GM12878 (cell line): ENCODE measurements around the gene MANBA. TPM values are rescaled to one million over a fixed set of nuclear protein-coding genes. Genes with fewer than 3 reads are reported as not detected.

ENCODE experiments used
- ATAC-seq: fragments of 200-7000 bp; cut with Tn5 transposase; 3 replicates; pipeline ENCODE4 v1.9.1; 2020; ENCODE audit warnings: mild to moderate bottlenecking, moderate library complexity
- BruUV-seq: library from RNA; stranded (reverse); fragments of 400-500 nt; replicated peaks from 2 replicates; lab custom pipeline; 2021; lab: Mats Ljungman, UMichigan
- CTCF ChIA-PET: fragments of 300-600 bp; sonication (Branson Sonifier 250); formaldehyde crosslinking; extraction: SDS; loops from one replicate; lab custom pipeline; 2021; ENCODE audit warnings: inconsistent platforms; lab: Yijun Ruan, JAX
- POLR2A ChIA-PET: fragments of 350-600 bp; formaldehyde crosslinking; extraction: SDS; loops from one replicate; lab custom pipeline; 2021; ENCODE audit warnings: inconsistent platforms; lab: Charles Lee
- RAD21 ChIA-PET: fragments of 300-600 bp; sonication (Branson Sonifier 250); formaldehyde crosslinking; loops from one replicate; lab custom pipeline; 2023; ENCODE audit warnings: antibody characterized with exemption; ENCODE audit not compliant: unreplicated experiment; lab: Charles Lee
- SMC1A ChIA-PET: fragments of 300-600 bp; sonication (Branson Sonifier 250); formaldehyde crosslinking; loops from one replicate; lab custom pipeline; 2023; ENCODE audit not compliant: unreplicated experiment, uncharacterized antibody; lab: Charles Lee
- DNase-seq: peaks from one replicate; pipeline ENCODE4 v3.0.0-alpha.2; 2011; ENCODE audit warnings: low read depth, low spot score
- FAIRE-seq: peaks from 3 replicates; lab custom pipeline; 2011; peaks lifted over from hg19 to GRCh38; lab: Jason Lieb, UNC
- H2AFZ ChIP-seq: 2 replicates; pipeline ENCODE4 v1.6.0; 2011; ENCODE audit warnings: low read depth, low read length, control low read depth; ENCODE audit not compliant: control insufficient read depth
- H3K27ac ChIP-seq: 2 replicates; pipeline ENCODE4 v1.5.1; 2011; ENCODE audit warnings: control low read depth; ENCODE audit not compliant: control insufficient read depth, insufficient read depth
- H3K27me3 ChIP-seq, 2 experiments: replicated peaks in 1 of 2; 2 replicates each; pipeline versions ENCODE4 v1.6.0 to v1.6.1; 2011; ENCODE audit warnings: low read length in 1 of 2; ENCODE audit not compliant: control insufficient read depth in 2 of 2, insufficient read depth in 2 of 2
- H3K36me3 ChIP-seq, 2 experiments: 2 replicates each; pipeline ENCODE4 v1.5.1; 2011; ENCODE audit warnings: low read length in 1 of 2; ENCODE audit not compliant: control insufficient read depth in 2 of 2, insufficient read depth in 2 of 2
- H3K4me1 ChIP-seq: 2 replicates; pipeline ENCODE4 v1.6.1; 2011; ENCODE audit warnings: mild to moderate bottlenecking, low read length, moderate library complexity, mixed read lengths; ENCODE audit not compliant: control insufficient read depth, insufficient read depth
- H3K4me2 ChIP-seq: 2 replicates; pipeline ENCODE4 v1.6.0; 2011; ENCODE audit warnings: control low read depth; ENCODE audit not compliant: control insufficient read depth, insufficient read depth
- H3K4me3 ChIP-seq: fragments of 200-600 bp; sonication (generic); 2 replicates; pipeline ENCODE4 v1.5.1; 2016
- H3K79me2 ChIP-seq: 2 replicates; pipeline ENCODE4 v1.6.0; 2011; ENCODE audit warnings: low read length; ENCODE audit not compliant: control insufficient read depth, insufficient read depth
- H3K9ac ChIP-seq: 2 replicates; pipeline ENCODE4 v1.8.0; 2011; ENCODE audit warnings: low read length, control low read depth, mixed read lengths; ENCODE audit not compliant: control insufficient read depth, insufficient read depth
- H3K9me3 ChIP-seq: replicated peaks from 3 replicates; pipeline ENCODE4 v1.5.1; 2011; ENCODE audit warnings: mild to moderate bottlenecking, low read length; ENCODE audit not compliant: control insufficient read depth, insufficient read depth
- H4K20me1 ChIP-seq: 2 replicates; pipeline ENCODE4 v1.6.0; 2011; ENCODE audit not compliant: control insufficient read depth, insufficient read depth
- ESRRA ChIP-seq: IDR thresholded peaks from 2 replicates; pipeline ENCODE4 v1.6.1; 2012; ENCODE audit warnings: mild to moderate bottlenecking, low read length, improper control_type of control experiment
- MEF2B ChIP-seq: fragments of 450-650 bp; IDR thresholded peaks from 2 replicates; pipeline ENCODE4 v1.6.1; 2018; ENCODE audit warnings: mild to moderate bottlenecking, moderate library complexity; ENCODE audit not compliant: partially characterized antibody, poor library complexity, severe bottlenecking
- MXI1 ChIP-seq: fragments of 150-350 bp; IDR thresholded peaks from 2 replicates; pipeline ENCODE4 v1.6.1; 2011; ENCODE audit warnings: low read depth, mild to moderate bottlenecking, inconsistent platforms, low read length, improper control_type of control experiment
- SPI1 ChIP-seq: IDR thresholded peaks from 2 replicates; pipeline ENCODE4 v1.6.1; 2011; ENCODE audit warnings: low read depth, mild to moderate bottlenecking, low read length, moderate library complexity, borderline replicate concordance; ENCODE audit not compliant: insufficient read depth
- TCF3 ChIP-seq: IDR thresholded peaks from 2 replicates; pipeline ENCODE4 v1.6.1; 2012; ENCODE audit warnings: low read depth, mild to moderate bottlenecking, low read length, borderline replicate concordance; ENCODE audit not compliant: insufficient read depth
- ZBTB11 ChIP-seq: fragments of 450-650 bp; formaldehyde crosslinking; IDR thresholded peaks from 2 replicates; pipeline ENCODE4 v1.5.0; 2022; ENCODE audit warnings: mild to moderate bottlenecking, missing genetic modification characterization
- WGBS: methylation state at CpG from one replicate; pipeline ENCODE4 v1.1.6; 2016; ENCODE audit warnings: low lambda C conversion rate; ENCODE audit not compliant: insufficient replicate concordance, insufficient coverage; ENCODE audit errors: missing lambda C conversion rate; 5-methylcytosine and 5-hydroxymethylcytosine counted together
- in situ Hi-C: fragments of 300-500 bp; cut with MboI; formaldehyde crosslinking; loops from 9 replicates; pipeline ENCODE4 v1.14.3; 2018; ENCODE audit warnings: mixed read lengths
- intact Hi-C: fragments of 100-400 bp; cut with micrococcal nuclease; formaldehyde crosslinking; loops from one replicate; pipeline ENCODE4 v1.14.2; 2022; ENCODE audit not compliant: unreplicated experiment
- polyA plus RNA-seq, 11 experiments: library from polyadenylated mRNA; depleted of rRNA in 4 of 11; unstranded in 6 of 11; stranded (reverse) in 5 of 11; fragments of >200 nt; fragmentation: Nextera tagmentation in 4 of 11; fragmentation: Illumina TruSeq in 1 of 11; extraction: Ambion mirVana in 4 of 11; extraction: Trizol in 1 of 11; gene quantifications; 1 replicate in 1 of 11; 2 replicates in 10 of 11; pipeline versions ENCODE4 v1.2.1 to v1.2.3, GENCODE V29; 2011 to 2016; ENCODE audit warnings: inconsistent platforms in 2 of 11, missing spikeins in 2 of 11, low read depth in 1 of 11
- total RNA-seq, 4 experiments: library from RNA; depleted of rRNA in 3 of 4; stranded (reverse); fragments of >200 nt in 3 of 4; fragmentation: Illumina TruSeq in 1 of 4; extraction: Trizol in 1 of 4; gene quantifications; 2 replicates each; pipeline versions ENCODE4 v1.2.1 to v1.2.3, GENCODE V29; 2013 to 2021

The MANBA gene
- total and polyA plus RNA-seq, 10 of the 15 experiments (the other 5 are each of a cell fraction or from before 2014, with no cell fraction given), result 3.8 to 19.0 (median 12.5) TPM

- TF ChIP-seq ZBTB11, result no peak
- TF ChIP-seq ESRRA, result no peak
- no peak for TF ChIP-seq MEF2B
- no peak for TF ChIP-seq MXI1
Measured at GRCh38 chr4:102594000-102594399, 166.8 kb downstream of the MANBA start (continued).

GRCh38 chr4:102593147-102593546, 167.6 kb downstream of the MANBA start:
- BruUV-seq, result no TSS peak
- Histone ChIP-seq H3K36me3 (peaks cover 7 to 33% of the 10 kb centered on the region in 2 experiments), H3K79me2 (no peaks in the 10 kb centered on the region; the same call in 1 of the 2 replicates), H3K4me3 (no peak overlapping the region), H3K27ac (no peak overlapping the region), H3K9me3 (peaks cover 13% of the 10 kb centered on the region; the same call in 2 of the 3 replicates), H3K9ac (no peak overlapping the region), H3K4me1 (peaks cover 7% of the 10 kb centered on the region; the same call in 1 of the 2 replicates), H3K4me2 (no peak overlapping the region), H3K27me3 (no peaks in the 10 kb centered on the region), H2AFZ (no peak overlapping the region), H4K20me1 (no peaks in the 10 kb centered on the region)
- FAIRE-seq (no peak), DNase-seq (no peak), ATAC-seq (no peak)
- ChIA-PET CTCF (interaction anchor here (0.5 to 1.4 kb wide), 2 partner anchors 9 to 51 kb away, joined by 3 to 5 read pairs; no protein-coding TSS in a partner anchor), SMC1A (interaction anchor here (1.4 to 1.5 kb wide), 4 partner anchors 8 to 82 kb away, joined by 3 to 4 read pairs (median 3); no protein-coding TSS in a partner anchor), RAD21 (interaction anchor here (1.0 kb wide), 1 partner anchor 49 kb away, joined by 3 read pairs; no protein-coding TSS in a partner anchor), POLR2A (interaction anchor here (0.5 to 1.0 kb wide), 2 partner anchors 25 to 144 kb away, joined by 3 read pairs; no protein-coding TSS in a partner anchor)
- WGBS, result 86% methylated on average over 7 of the region's 7 CpGs
- TF ChIP-seq SPI1, result peak; percentile 12; the same call in 1 of the 2 replicates
- TF ChIP-seq TCF3, result no peak
- intact Hi-C loops (no loop called here), in situ Hi-C loops (no loop called here)
